HepG2 (cell line): ENCODE data around the gene HOXD9. TPM values are rescaled to one million over a fixed set of nuclear protein-coding genes. Genes with fewer than 3 reads are reported as not detected.

Experiments used
- ARID2 ChIP-seq: sonication (generic); formaldehyde crosslinking; IDR thresholded peaks from 2 replicates; pipeline ENCODE4 v1.8.1; 2022; ENCODE audit warnings: mild to moderate bottlenecking, missing genetic modification reagents, borderline replicate concordance
- ARID5B ChIP-seq: IDR thresholded peaks from 2 replicates; pipeline ENCODE4 v1.4.0; 2020; ENCODE audit warnings: mild to moderate bottlenecking, missing genetic modification reagents
- BCL6 ChIP-seq: IDR thresholded peaks from 2 replicates; pipeline ENCODE4 v1.6.1; 2016; ENCODE audit warnings: missing genetic modification reagents, missing compliant biosample characterization
- DNMT3B ChIP-seq: conservative IDR thresholded peaks from 2 replicates; pipeline ENCODE4 v1.6.1; 2016; ENCODE audit warnings: missing biosample characterization, control low read depth
- FOXA3 ChIP-seq: IDR thresholded peaks from 2 replicates; pipeline ENCODE4 v1.6.1; 2016; ENCODE audit warnings: missing genetic modification reagents, missing compliant biosample characterization
- HOXA3 ChIP-seq: sonication (generic); formaldehyde crosslinking; IDR thresholded peaks from 2 replicates; pipeline ENCODE4 v1.5.0; 2020; ENCODE audit warnings: missing genetic modification reagents
- MEF2D ChIP-seq: sonication (generic); formaldehyde crosslinking; IDR thresholded peaks from 2 replicates; pipeline ENCODE4 v1.5.1; 2020; ENCODE audit warnings: mild to moderate bottlenecking, missing genetic modification reagents
- RFXANK ChIP-seq: IDR thresholded peaks from 2 replicates; pipeline ENCODE4 v1.6.1; 2016
- SETDB1 ChIP-seq: sonication (generic); formaldehyde crosslinking; IDR thresholded peaks from 2 replicates; pipeline ENCODE4 v1.5.1; 2020; ENCODE audit warnings: missing genetic modification reagents, mild to moderate bottlenecking, borderline replicate concordance
- SMAD1 ChIP-seq: sonication (generic); formaldehyde crosslinking; IDR thresholded peaks from 2 replicates; pipeline ENCODE4 v1.4.0; 2020; ENCODE audit warnings: missing genetic modification reagents, low read depth, mild to moderate bottlenecking, borderline replicate concordance
- ZBTB1 ChIP-seq: sonication (generic); formaldehyde crosslinking; IDR thresholded peaks from 2 replicates; pipeline ENCODE4 v1.4.0; 2020; ENCODE audit warnings: missing genetic modification reagents, borderline replicate concordance
- ZBTB20 ChIP-seq: sonication (generic); formaldehyde crosslinking; IDR thresholded peaks from 2 replicates; pipeline ENCODE4 v1.8.1; 2023; ENCODE audit warnings: missing genetic modification reagents, low read depth, mild to moderate bottlenecking, borderline replicate concordance
- ZNF33B ChIP-seq: sonication (generic); formaldehyde crosslinking; IDR thresholded peaks from 2 replicates; pipeline ENCODE4 v1.5.1; 2020; ENCODE audit warnings: mild to moderate bottlenecking, missing genetic modification reagents
- ZNF770 ChIP-seq: sonication (generic); formaldehyde crosslinking; IDR thresholded peaks from 2 replicates; pipeline ENCODE4 v1.5.0; 2020; ENCODE audit warnings: mild to moderate bottlenecking, missing genetic modification reagents
- ZNF772 ChIP-seq: sonication (generic); formaldehyde crosslinking; IDR thresholded peaks from 2 replicates; pipeline ENCODE4 v1.5.0; 2020; ENCODE audit warnings: mild to moderate bottlenecking, missing genetic modification reagents
- ZSCAN12 ChIP-seq: sonication (generic); formaldehyde crosslinking; IDR thresholded peaks from 2 replicates; pipeline ENCODE4 v1.9.0; 2021; ENCODE audit warnings: mild to moderate bottlenecking, missing genetic modification reagents
- polyA plus RNA-seq, 8 experiments: library from polyadenylated mRNA; depleted of rRNA in 3 of 8; stranded (reverse) in 7 of 8; unstranded in 1 of 8; fragments of >200 nt; fragmentation: Illumina TruSeq in 4 of 8; extraction: Trizol in 4 of 8; gene quantifications; 2 replicates each; pipeline versions ENCODE4 v1.2.1 to v1.2.3, GENCODE V29; 2011 to 2016; ENCODE audit warnings: low read depth in 4 of 8, missing spikeins in 1 of 8, mixed read lengths in 1 of 8; ENCODE audit not compliant: insufficient read depth in 1 of 8
- total RNA-seq, 5 experiments: library from RNA; depleted of rRNA; stranded (reverse); fragments of >200 nt; fragmentation: Illumina TruSeq; extraction: Trizol; gene quantifications; 2 replicates each; pipeline ENCODE4 v1.2.3, GENCODE V29; 2016; ENCODE audit warnings: low read depth in 1 of 5
- TF ChIP-seq, protein P1 (sequence below), 2 experiments: sonication (generic) in 1 of 2; formaldehyde crosslinking in 1 of 2; IDR thresholded peaks; 2 replicates each; pipeline versions ENCODE4 v1.4.0 to v1.6.1; 2018 to 2020; ENCODE audit warnings: missing genetic modification reagents in 2 of 2, borderline replicate concordance in 1 of 2, low read depth in 1 of 2, mild to moderate bottlenecking in 1 of 2, missing biosample characterization in 1 of 2
- TF ChIP-seq, protein P2 (sequence below): sonication (generic); formaldehyde crosslinking; IDR thresholded peaks from 2 replicates; pipeline ENCODE4 v1.8.0; 2022; ENCODE audit warnings: missing genetic modification reagents, mild to moderate bottlenecking, moderate library complexity, borderline replicate concordance

The HOXD9 gene
- total and polyA plus RNA-seq, 2 of the 13 experiments (the other 11 are each of a cell fraction or from before 2014, with no cell fraction given) = not detected

DNA sequence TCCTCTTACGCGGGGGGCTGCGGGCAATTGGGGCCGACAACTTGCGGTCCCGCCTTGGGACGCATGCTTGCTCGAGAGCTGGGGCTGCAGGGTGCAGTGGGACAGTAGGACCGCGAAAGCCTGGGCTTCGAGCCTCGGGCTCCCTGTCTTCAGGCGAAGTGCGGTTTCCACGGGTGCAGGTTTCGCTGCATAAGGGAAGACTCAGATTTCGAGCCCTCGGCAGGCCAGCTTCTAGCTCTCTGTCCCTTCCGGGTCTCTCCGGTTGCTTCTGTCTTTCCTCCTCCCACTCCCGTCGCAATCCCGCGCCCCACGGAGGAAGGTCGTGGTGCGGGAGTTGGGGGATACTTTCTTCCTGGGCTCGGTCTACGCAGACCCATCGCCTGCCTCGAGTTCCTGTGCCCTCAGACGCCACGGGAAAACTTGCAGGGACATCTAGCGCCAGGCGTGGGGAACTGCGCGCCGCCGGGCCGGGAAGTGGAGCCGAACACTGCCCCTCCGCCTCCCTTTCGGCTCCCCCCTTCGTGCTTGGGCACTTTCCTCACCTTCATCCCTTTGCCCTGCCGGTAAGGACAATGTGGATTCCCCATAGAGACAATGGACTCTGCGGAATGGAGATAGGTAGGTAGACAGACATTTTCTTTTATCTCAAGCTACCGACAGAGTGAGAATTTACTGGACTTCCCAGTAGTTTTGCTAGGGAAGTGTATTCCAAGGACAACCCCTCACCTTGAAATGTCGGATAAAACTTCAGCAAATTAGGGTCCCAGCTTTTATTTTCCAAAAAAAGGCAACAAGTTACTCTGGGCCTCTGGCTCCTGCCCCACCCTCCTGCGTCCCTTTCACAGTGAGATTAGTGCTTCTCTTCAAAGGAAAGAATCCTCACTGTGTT, 34.2 kb upstream of the HOXD9 start (continued):
- 0 out of 2 replicates have a peak, but pooled peaks have one; percentile 4 for TF ChIP-seq MEF2D (CRISPR knock-in tag)
- TF ChIP-seq, protein P1, sequence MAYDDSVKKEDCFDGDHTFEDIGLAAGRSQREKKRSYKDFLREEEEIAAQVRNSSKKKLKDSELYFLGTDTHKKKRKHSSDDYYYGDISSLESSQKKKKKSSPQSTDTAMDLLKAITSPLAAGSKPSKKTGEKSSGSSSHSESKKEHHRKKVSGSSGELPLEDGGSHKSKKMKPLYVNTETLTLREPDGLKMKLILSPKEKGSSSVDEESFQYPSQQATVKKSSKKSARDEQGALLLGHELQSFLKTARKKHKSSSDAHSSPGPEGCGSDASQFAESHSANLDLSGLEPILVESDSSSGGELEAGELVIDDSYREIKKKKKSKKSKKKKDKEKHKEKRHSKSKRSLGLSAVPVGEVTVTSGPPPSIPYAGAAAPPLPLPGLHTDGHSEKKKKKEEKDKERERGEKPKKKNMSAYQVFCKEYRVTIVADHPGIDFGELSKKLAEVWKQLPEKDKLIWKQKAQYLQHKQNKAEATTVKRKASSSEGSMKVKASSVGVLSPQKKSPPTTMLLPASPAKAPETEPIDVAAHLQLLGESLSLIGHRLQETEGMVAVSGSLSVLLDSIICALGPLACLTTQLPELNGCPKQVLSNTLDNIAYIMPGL (CRISPR knock-in tag; IDR thresholded peaks at IDR 0.05; ENCODE audit: borderline replicate concordance in 1 of 2, low read depth in 1 of 2) = peak; percentile 38 to 88; a peak in 3 of 4 replicates
- peak; percentile 21; the same call in 1 of the 2 replicates for TF ChIP-seq FOXA3
- TF ChIP-seq BCL6 (CRISPR knock-in tag) = no peak
- peak; percentile 55; the same call in 1 of the 2 replicates for TF ChIP-seq ARID5B
- TF ChIP-seq ZNF33B = 0 out of 2 replicates have a peak, but pooled peaks have one; percentile 33
- 0 out of 2 replicates have a peak, but pooled peaks have one; percentile 33 for TF ChIP-seq SETDB1
- TF ChIP-seq HOXA3 (CRISPR knock-in tag) = peak; percentile 68; the same call in 1 of the 2 replicates
- 0 out of 2 replicates have a peak, but pooled peaks have one; percentile 31 for TF ChIP-seq SMAD1 (CRISPR knock-in tag)
- no peak for TF ChIP-seq RFXANK
- TF ChIP-seq ZNF772 (CRISPR knock-in tag) = 0 out of 2 replicates have a peak, but pooled peaks have one; percentile 30
- no peak for TF ChIP-seq DNMT3B (CRISPR knock-in tag)
- no peak for TF ChIP-seq ARID2
- TF ChIP-seq ZNF770 (CRISPR knock-in tag) = no peak
- TF ChIP-seq ZBTB1 (CRISPR knock-in tag) = no peak
- TF ChIP-seq, protein P2, sequence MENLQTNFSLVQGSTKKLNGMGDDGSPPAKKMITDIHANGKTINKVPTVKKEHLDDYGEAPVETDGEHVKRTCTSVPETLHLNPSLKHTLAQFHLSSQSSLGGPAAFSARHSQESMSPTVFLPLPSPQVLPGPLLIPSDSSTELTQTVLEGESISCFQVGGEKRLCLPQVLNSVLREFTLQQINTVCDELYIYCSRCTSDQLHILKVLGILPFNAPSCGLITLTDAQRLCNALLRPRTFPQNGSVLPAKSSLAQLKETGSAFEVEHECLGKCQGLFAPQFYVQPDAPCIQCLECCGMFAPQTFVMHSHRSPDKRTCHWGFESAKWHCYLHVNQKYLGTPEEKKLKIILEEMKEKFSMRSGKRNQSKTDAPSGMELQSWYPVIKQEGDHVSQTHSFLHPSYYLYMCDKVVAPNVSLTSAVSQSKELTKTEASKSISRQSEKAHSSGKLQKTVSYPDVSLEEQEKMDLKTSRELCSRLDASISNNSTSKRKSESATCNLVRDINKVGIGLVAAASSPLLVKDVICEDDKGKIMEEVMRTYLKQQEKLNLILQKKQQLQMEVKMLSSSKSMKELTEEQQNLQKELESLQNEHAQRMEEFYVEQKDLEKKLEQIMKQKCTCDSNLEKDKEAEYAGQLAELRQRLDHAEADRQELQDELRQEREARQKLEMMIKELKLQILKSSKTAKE = no peak
- TF ChIP-seq ZBTB20 (CRISPR knock-in tag) = no peak
- TF ChIP-seq ZSCAN12 (CRISPR knock-in tag) = no peak
